SK-N-SH treated with all-trans-retinoic acid at 6 μM for 48 hours (cell line): ENCODE results near the gene MPST.

Experiments
- ATAC-seq: fragments of 200-7000 bp; cut with Tn5 transposase; 3 replicates; pipeline ENCODE4 v1.9.1; 2020; ENCODE audit warnings: mild to moderate bottlenecking, moderate library complexity
- ARNTL ChIP-seq: fragments of 450-650 bp; formaldehyde crosslinking; IDR thresholded peaks from 2 replicates; pipeline ENCODE4 v1.5.0; 2020; ENCODE audit warnings: low read depth, mild to moderate bottlenecking, moderate library complexity, borderline replicate concordance
- CSDC2 ChIP-seq: fragments of 250-450 bp; sonication (Bioruptor Pico); IDR thresholded peaks from 2 replicates; pipeline ENCODE4 v1.5.0; 2020; ENCODE audit warnings: mild to moderate bottlenecking, moderate library complexity
- GLIS3 ChIP-seq: fragments of 250-450 bp; sonication (Bioruptor Pico); IDR thresholded peaks from 2 replicates; pipeline ENCODE4 v1.5.0; 2020; ENCODE audit warnings: mild to moderate bottlenecking, moderate library complexity
- ISL1 ChIP-seq: fragments of 250-450 bp; sonication (Bioruptor Pico); IDR thresholded peaks from 2 replicates; pipeline ENCODE4 v2.1.2; 2022; ENCODE audit warnings: mild to moderate bottlenecking, moderate library complexity
- OSR1 ChIP-seq: fragments of 250-450 bp; sonication (Bioruptor Pico); IDR thresholded peaks from 2 replicates; pipeline ENCODE4 v1.8.0; 2022; ENCODE audit warnings: moderate library complexity, mild to moderate bottlenecking, inconsistent platforms
- PPARA ChIP-seq: fragments of 250-450 bp; sonication (Bioruptor Pico); IDR thresholded peaks from 2 replicates; pipeline ENCODE4 v1.5.0; 2020; ENCODE audit warnings: mild to moderate bottlenecking, borderline replicate concordance
- RARB ChIP-seq: fragments of 250-450 bp; sonication (Bioruptor Pico); IDR thresholded peaks from 2 replicates; pipeline ENCODE4 v1.8.0; 2021; ENCODE audit warnings: mild to moderate bottlenecking, moderate library complexity
- SNAI2 ChIP-seq: fragments of 250-450 bp; sonication (Bioruptor Pico); IDR thresholded peaks from 2 replicates; pipeline ENCODE4 v1.5.0; 2020; ENCODE audit warnings: mild to moderate bottlenecking, moderate library complexity
- TOX ChIP-seq: fragments of 250-450 bp; sonication (Bioruptor Pico); IDR thresholded peaks from 2 replicates; pipeline ENCODE4 v1.8.0; 2021; ENCODE audit warnings: mild to moderate bottlenecking, moderate library complexity, borderline replicate concordance
- ZFP3 ChIP-seq: fragments of 250-450 bp; sonication (Bioruptor Pico); IDR thresholded peaks from 2 replicates; pipeline ENCODE4 v1.5.0; 2020; ENCODE audit warnings: mild to moderate bottlenecking, moderate library complexity
- ZFP30 ChIP-seq: fragments of 450-650 bp; formaldehyde crosslinking; IDR thresholded peaks from 2 replicates; pipeline ENCODE4 v1.5.0; 2022; ENCODE audit warnings: mild to moderate bottlenecking, moderate library complexity
- ZNF565 ChIP-seq: fragments of 450-650 bp; formaldehyde crosslinking; conservative IDR thresholded peaks from 2 replicates; pipeline ENCODE4 v1.5.0; 2020; ENCODE audit warnings: low read depth, mild to moderate bottlenecking, moderate library complexity
- ZNF70 ChIP-seq: fragments of 450-650 bp; formaldehyde crosslinking; IDR thresholded peaks from 2 replicates; pipeline ENCODE4 v1.5.0; 2020; ENCODE audit warnings: mild to moderate bottlenecking, moderate library complexity
- ZNF8 ChIP-seq: fragments of 450-650 bp; formaldehyde crosslinking; IDR thresholded peaks from 2 replicates; pipeline ENCODE4 v1.5.0; 2020; ENCODE audit warnings: mild to moderate bottlenecking, moderate library complexity
- TF ChIP-seq, protein P1 (sequence below): fragments of 250-450 bp; sonication (Bioruptor Pico); IDR thresholded peaks from 2 replicates; pipeline ENCODE4 v1.5.0; 2020; ENCODE audit warnings: mild to moderate bottlenecking, moderate library complexity
- TF ChIP-seq, protein P2 (sequence below): fragments of 250-450 bp; sonication (Bioruptor Pico); IDR thresholded peaks from 2 replicates; pipeline ENCODE4 v1.5.1; 2020; ENCODE audit warnings: low read depth, mild to moderate bottlenecking, moderate library complexity
- TF ChIP-seq, protein P3 (sequence below): fragments of 250-450 bp; sonication (Bioruptor Pico); IDR thresholded peaks from 2 replicates; pipeline ENCODE4 v1.5.1; 2021; ENCODE audit warnings: mild to moderate bottlenecking, moderate library complexity
- TF ChIP-seq, protein P4 (sequence below): fragments of 250-450 bp; sonication (Bioruptor Pico); IDR thresholded peaks from 2 replicates; pipeline ENCODE4 v1.8.0; 2020; ENCODE audit warnings: mild to moderate bottlenecking, moderate library complexity, borderline replicate concordance

Gene MPST

DNA sequence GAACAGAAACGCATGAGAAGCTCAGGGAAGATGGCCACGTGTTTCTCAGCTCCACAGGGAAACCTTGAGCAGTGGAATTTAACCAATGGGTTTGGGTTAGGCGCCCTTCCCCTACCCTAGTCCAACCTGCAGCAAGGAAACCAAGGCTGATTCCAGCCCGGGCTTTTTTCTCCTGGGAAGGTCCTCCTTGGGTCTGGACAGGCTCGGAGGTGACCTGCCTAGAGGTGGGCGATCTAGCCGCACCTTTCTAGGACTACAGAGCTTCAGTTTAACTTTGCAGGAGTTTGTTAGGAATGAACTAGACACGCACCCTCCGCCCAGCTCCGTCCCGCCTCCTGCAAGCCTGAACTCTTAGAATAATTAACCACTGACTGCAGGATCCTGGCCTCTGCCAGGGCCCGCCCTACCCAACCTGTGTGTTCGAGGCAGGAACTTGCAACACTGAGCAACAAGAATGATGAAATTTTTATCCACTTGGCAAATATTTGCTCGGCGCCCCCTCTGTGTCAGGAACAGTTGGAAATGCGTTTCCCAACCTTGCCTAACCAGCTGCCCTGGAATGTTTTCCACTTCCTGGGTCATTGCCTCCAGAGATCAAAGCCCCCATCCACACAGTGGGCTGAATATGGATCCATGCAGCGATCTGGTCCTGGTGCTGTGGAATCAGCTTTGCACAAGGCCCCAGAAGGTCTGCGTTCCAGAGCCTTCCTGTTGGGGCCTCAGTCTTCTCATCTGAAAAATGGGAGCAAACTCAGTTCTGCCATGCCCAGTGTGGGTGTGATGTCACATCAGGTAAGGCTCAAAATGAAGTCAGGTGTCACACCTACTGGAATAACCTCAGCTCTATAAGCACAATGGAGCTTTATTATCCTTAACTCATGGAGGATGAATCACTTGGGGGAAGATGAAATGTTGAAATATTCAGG, 13.3 kb downstream of the MPST start:
- no peak for ATAC-seq
- TF ChIP-seq, protein P1, sequence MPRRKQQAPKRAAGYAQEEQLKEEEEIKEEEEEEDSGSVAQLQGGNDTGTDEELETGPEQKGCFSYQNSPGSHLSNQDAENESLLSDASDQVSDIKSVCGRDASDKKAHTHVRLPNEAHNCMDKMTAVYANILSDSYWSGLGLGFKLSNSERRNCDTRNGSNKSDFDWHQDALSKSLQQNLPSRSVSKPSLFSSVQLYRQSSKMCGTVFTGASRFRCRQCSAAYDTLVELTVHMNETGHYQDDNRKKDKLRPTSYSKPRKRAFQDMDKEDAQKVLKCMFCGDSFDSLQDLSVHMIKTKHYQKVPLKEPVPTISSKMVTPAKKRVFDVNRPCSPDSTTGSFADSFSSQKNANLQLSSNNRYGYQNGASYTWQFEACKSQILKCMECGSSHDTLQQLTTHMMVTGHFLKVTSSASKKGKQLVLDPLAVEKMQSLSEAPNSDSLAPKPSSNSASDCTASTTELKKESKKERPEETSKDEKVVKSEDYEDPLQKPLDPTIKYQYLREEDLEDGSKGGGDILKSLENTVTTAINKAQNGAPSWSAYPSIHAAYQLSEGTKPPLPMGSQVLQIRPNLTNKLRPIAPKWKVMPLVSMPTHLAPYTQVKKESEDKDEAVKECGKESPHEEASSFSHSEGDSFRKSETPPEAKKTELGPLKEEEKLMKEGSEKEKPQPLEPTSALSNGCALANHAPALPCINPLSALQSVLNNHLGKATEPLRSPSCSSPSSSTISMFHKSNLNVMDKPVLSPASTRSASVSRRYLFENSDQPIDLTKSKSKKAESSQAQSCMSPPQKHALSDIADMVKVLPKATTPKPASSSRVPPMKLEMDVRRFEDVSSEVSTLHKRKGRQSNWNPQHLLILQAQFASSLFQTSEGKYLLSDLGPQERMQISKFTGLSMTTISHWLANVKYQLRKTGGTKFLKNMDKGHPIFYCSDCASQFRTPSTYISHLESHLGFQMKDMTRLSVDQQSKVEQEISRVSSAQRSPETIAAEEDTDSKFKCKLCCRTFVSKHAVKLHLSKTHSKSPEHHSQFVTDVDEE = no peak
- TF ChIP-seq ZNF565 = no peak
- TF ChIP-seq, protein P2, sequence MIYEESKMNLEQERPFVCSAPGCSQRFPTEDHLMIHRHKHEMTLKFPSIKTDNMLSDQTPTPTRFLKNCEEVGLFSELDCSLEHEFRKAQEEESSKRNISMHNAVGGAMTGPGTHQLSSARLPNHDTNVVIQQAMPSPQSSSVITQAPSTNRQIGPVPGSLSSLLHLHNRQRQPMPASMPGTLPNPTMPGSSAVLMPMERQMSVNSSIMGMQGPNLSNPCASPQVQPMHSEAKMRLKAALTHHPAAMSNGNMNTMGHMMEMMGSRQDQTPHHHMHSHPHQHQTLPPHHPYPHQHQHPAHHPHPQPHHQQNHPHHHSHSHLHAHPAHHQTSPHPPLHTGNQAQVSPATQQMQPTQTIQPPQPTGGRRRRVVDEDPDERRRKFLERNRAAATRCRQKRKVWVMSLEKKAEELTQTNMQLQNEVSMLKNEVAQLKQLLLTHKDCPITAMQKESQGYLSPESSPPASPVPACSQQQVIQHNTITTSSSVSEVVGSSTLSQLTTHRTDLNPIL (CRISPR knock-in tag) = no peak
- TF ChIP-seq PPARA (CRISPR knock-in tag) = no peak
- TF ChIP-seq OSR1 = no peak
- no peak for TF ChIP-seq ZFP3 (CRISPR knock-in tag)
- TF ChIP-seq ISL1 (CRISPR knock-in tag) = no peak
- no peak for TF ChIP-seq GLIS3
- no peak for TF ChIP-seq RARB (CRISPR knock-in tag)
- TF ChIP-seq ARNTL = no peak
- no peak for TF ChIP-seq ZNF70
- TF ChIP-seq ZNF8 (CRISPR knock-in tag) = no peak
- TF ChIP-seq TOX (CRISPR knock-in tag) = no peak
- TF ChIP-seq, protein P3, sequence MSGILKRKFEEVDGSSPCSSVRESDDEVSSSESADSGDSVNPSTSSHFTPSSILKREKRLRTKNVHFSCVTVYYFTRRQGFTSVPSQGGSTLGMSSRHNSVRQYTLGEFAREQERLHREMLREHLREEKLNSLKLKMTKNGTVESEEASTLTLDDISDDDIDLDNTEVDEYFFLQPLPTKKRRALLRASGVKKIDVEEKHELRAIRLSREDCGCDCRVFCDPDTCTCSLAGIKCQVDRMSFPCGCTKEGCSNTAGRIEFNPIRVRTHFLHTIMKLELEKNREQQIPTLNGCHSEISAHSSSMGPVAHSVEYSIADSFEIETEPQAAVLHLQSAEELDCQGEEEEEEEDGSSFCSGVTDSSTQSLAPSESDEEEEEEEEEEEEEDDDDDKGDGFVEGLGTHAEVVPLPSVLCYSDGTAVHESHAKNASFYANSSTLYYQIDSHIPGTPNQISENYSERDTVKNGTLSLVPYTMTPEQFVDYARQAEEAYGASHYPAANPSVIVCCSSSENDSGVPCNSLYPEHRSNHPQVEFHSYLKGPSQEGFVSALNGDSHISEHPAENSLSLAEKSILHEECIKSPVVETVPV = no peak
- TF ChIP-seq ZFP30 = no peak
- TF ChIP-seq, protein P4, sequence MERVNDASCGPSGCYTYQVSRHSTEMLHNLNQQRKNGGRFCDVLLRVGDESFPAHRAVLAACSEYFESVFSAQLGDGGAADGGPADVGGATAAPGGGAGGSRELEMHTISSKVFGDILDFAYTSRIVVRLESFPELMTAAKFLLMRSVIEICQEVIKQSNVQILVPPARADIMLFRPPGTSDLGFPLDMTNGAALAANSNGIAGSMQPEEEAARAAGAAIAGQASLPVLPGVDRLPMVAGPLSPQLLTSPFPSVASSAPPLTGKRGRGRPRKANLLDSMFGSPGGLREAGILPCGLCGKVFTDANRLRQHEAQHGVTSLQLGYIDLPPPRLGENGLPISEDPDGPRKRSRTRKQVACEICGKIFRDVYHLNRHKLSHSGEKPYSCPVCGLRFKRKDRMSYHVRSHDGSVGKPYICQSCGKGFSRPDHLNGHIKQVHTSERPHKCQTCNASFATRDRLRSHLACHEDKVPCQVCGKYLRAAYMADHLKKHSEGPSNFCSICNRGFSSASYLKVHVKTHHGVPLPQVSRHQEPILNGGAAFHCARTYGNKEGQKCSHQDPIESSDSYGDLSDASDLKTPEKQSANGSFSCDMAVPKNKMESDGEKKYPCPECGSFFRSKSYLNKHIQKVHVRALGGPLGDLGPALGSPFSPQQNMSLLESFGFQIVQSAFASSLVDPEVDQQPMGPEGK (CRISPR knock-in tag) = no peak
- TF ChIP-seq SNAI2 (CRISPR knock-in tag) = no peak

DNA sequence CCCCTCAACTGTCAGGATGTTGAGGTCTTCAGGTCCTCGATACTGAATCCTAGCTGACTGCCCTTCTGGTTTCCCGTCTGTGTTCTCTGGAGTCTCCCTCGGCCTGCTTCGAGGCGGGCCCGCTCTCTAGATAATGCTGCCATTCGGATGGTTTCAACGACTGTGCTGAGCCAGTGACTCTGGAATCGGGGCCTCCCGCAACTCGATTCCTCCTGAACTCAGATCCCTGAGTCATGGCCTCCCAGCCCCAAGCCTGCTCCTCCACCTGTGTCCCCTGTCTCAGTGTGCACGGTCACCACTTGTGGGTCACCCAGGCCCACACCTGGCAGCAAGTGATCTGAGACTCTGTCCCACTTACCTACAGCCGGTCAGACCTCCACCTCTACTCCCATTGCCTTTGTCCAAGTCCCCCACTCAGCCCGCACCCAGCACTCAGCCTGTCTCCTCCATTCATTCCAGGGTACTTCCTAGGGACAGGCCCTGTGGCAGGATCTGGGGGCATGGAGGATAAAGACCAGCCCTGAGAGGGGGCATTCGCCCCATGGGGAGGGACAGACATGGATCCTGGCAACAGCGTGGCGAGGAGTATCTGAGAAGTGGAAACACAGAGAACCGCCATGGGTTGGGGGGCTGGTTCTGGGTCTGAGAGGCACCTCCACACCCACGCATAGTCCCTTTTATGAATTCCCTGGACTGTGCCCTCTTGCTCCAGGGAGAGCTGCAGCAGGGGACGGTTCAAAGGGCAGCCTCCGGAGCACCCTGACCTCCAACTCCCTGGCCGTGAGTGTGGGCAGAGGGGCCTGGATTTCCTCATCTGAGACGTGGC, 14.3 kb downstream of the MPST start:
- TF ChIP-seq, protein P2 (CRISPR knock-in tag) = no peak
- TF ChIP-seq, protein P4 (CRISPR knock-in tag) = no peak
- no peak for TF ChIP-seq CSDC2 (CRISPR knock-in tag)
- TF ChIP-seq, protein P1 = no peak
- TF ChIP-seq ISL1 (CRISPR knock-in tag) = no peak
- no peak for ATAC-seq
